Activated B cell treated with CpG ODN at 0.5 μM for 24 hours (primary cell): ENCODE measurements around the gene EPHA8. TPM values are rescaled to one million over a fixed set of nuclear protein-coding genes. Genes with fewer than 3 reads are reported as not detected.

Source experiments
- ATAC-seq: fragments of 200-7000 bp; cut with Tn5 transposase; one replicate; pipeline ENCODE4 v1.10.0; 2021; ENCODE audit warnings: low read depth, mild to moderate bottlenecking, moderate library complexity
- CTCF ChIA-PET: fragments of 350-600 bp; sonication (Branson Sonifier 250); formaldehyde crosslinking; loops from one replicate; lab custom pipeline; 2021; ENCODE audit warnings: antibody characterized with exemption; lab: Charles Lee
- POLR2A ChIA-PET: fragments of 350-600 bp; sonication (Branson Sonifier 250); formaldehyde crosslinking; loops from one replicate; lab custom pipeline; 2021; ENCODE audit warnings: antibody characterized with exemption; lab: Charles Lee
- DNase-seq: peaks from one replicate; pipeline ENCODE4 v3.0.0; 2022
- H3K27ac Mint-ChIP-seq: one replicate; pipeline ENCODE4 v1.8.0; 2020; ENCODE audit warnings: mixed read lengths
- H3K27me3 Mint-ChIP-seq: one replicate; pipeline ENCODE4 v1.8.0; 2021; ENCODE audit warnings: mixed read lengths
- H3K36me3 Mint-ChIP-seq: one replicate; pipeline ENCODE4 v1.8.0; 2021; ENCODE audit warnings: low read depth, mixed read lengths
- H3K4me1 Mint-ChIP-seq: one replicate; pipeline ENCODE4 v1.8.0; 2021; ENCODE audit warnings: mixed read lengths
- H3K4me3 Mint-ChIP-seq: one replicate; pipeline ENCODE4 v1.8.0; 2020; ENCODE audit warnings: mild to moderate bottlenecking, mixed read lengths
- H3K9me3 Mint-ChIP-seq: one replicate; pipeline ENCODE4 v1.8.0; 2020; ENCODE audit warnings: mixed read lengths
- CTCF ChIP-seq: fragments of 200-600 bp; IDR thresholded peaks from one replicate; pipeline ENCODE4 v1.8.0; 2022; ENCODE audit warnings: antibody characterized with exemption, mild to moderate bottlenecking
- intact Hi-C: fragments of 100-400 bp; cut with micrococcal nuclease; formaldehyde crosslinking; loops from one replicate; pipeline ENCODE4 v1.15.1; 2024
- total RNA-seq: library from RNA; stranded (reverse); gene quantifications from 2 replicates; pipeline ENCODE4 v1.2.3, GENCODE V29; 2022

Gene EPHA8
- total RNA-seq, 1 donor from 2014 or later = not detected

- ChIA-PET CTCF (no interaction called here), POLR2A (no interaction called here)
- DNase-seq = no peak
- ATAC-seq = no peak
- Mint-ChIP-seq H3K4me1 (no peaks in the 10 kb centered on the region), H3K27ac (no peak overlapping the region), H3K36me3 (no peaks in the 10 kb centered on the region), H3K27me3 (peaks cover 19% of the 10 kb centered on the region), H3K9me3 (no peaks in the 10 kb centered on the region), H3K4me3 (no peak overlapping the region)
- TF ChIP-seq CTCF = no peak
- intact Hi-C loops = no loop called here
These were observed 53.3 kb downstream of the EPHA8 start for GRCh38 chr1:22616571-22616970.

- Mint-ChIP-seq H3K36me3 (no peaks in the 10 kb centered on the region), H3K27ac (no peak overlapping the region), H3K4me1 (no peaks in the 10 kb centered on the region), H3K27me3 (peaks cover 21% of the 10 kb centered on the region), H3K4me3 (no peak overlapping the region), H3K9me3 (no peaks in the 10 kb centered on the region)
- TF ChIP-seq CTCF = no peak
- DNase-seq = no peak
- POLR2A ChIA-PET = no interaction called here
- CTCF ChIA-PET = no interaction called here
- no peak for ATAC-seq
- intact Hi-C loops = no loop called here
These were observed 54.8 kb downstream of the EPHA8 start for GRCh38 chr1:22618056-22618455.

GRCh38 chr1:22619252-22619651 is 56.0 kb downstream of the EPHA8 start:
- Mint-ChIP-seq H3K27me3 (peaks cover 24% of the 10 kb centered on the region), H3K9me3 (no peaks in the 10 kb centered on the region), H3K36me3 (no peaks in the 10 kb centered on the region), H3K4me1 (no peaks in the 10 kb centered on the region), H3K27ac (no peak overlapping the region), H3K4me3 (no peak overlapping the region)
- ChIA-PET POLR2A (no interaction called here), CTCF (no interaction called here)
- no peak for TF ChIP-seq CTCF
- intact Hi-C loops = no loop called here
- DNase-seq (no peak), ATAC-seq (no peak)

- H3K4me3 Mint-ChIP-seq = no peak overlapping the region
These were observed 56.5 kb downstream of the EPHA8 start for GRCh38 chr1:22619798-22620197.

GRCh38 chr1:22621761-22622160 is 58.5 kb downstream of the EPHA8 start:
- DNase-seq (no peak), ATAC-seq (no peak)
- Mint-ChIP-seq H3K9me3 (no peaks in the 10 kb centered on the region), H3K4me3 (no peak overlapping the region), H3K36me3 (no peaks in the 10 kb centered on the region), H3K27me3 (peaks cover 27% of the 10 kb centered on the region), H3K27ac (no peak overlapping the region), H3K4me1 (no peaks in the 10 kb centered on the region)
- no peak for TF ChIP-seq CTCF
- ChIA-PET POLR2A (no interaction called here), CTCF (no interaction called here)
- intact Hi-C loops = no loop called here

More at GRCh38 chr1:22619798-22620197, 56.5 kb downstream of the EPHA8 start:
- Mint-ChIP-seq H3K4me1 (no peaks in the 10 kb centered on the region), H3K36me3 (no peaks in the 10 kb centered on the region), H3K27ac (no peak overlapping the region), H3K27me3 (peaks cover 21% of the 10 kb centered on the region), H3K9me3 (no peaks in the 10 kb centered on the region)
- TF ChIP-seq CTCF = no peak
- DNase-seq (no peak), ATAC-seq (no peak)
- ChIA-PET POLR2A (no interaction called here), CTCF (no interaction called here)
- intact Hi-C loops = no loop called here
